Femur (tissue), 1 donor: ENCODE measurements around the gene PIP5KL1.

Experiments used
- DNase-seq: peaks from one replicate; pipeline ENCODE4 v3.0.0-alpha.2; 2017

Gene PIP5KL1

DNA sequence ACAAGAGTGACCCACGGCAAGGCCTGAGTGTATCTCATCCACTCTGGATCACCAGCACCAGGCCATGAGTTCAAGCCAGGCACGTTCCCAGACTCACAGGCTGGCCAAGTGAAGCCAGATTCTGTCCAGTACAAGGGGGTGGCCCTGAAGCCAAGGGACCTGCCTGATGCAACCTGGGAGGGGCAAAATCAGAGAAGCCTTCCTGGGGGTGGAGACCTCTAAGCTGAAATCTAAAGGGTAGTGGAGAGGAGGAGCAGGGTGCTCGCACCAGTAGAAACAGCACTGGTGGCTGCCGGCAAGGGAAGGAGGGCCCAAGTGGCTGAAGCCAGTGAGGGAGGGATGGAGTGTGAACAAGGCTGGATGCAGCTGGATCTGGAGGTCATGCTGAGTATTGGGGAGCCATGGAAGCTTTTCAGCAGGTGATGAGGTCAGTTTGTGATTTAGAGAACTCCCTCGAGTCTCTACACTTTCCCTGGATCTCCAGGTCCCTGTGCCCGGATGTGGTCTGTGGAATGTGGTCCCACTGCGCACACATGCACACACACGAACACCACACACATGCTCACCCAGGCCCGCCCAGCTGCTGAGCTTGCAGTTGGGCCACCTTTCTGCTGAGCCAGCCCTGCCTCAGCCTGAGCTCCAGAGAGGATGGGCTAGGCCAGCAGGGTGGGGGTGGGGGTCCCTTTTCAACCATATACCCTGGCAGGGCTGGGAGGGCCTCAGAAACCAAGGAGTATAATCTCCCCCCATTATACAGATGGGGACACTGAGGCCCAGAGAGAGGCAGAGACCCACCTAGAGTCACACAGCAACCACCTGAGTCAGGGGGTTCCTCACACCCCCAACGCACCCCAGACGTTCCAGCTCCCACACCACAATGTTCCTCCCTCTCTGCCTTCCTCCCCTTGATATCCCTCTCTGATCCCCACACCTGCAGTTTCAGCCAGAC is 1.6 kb downstream of the PIP5KL1 start:
- no peak for DNase-seq

DNA sequence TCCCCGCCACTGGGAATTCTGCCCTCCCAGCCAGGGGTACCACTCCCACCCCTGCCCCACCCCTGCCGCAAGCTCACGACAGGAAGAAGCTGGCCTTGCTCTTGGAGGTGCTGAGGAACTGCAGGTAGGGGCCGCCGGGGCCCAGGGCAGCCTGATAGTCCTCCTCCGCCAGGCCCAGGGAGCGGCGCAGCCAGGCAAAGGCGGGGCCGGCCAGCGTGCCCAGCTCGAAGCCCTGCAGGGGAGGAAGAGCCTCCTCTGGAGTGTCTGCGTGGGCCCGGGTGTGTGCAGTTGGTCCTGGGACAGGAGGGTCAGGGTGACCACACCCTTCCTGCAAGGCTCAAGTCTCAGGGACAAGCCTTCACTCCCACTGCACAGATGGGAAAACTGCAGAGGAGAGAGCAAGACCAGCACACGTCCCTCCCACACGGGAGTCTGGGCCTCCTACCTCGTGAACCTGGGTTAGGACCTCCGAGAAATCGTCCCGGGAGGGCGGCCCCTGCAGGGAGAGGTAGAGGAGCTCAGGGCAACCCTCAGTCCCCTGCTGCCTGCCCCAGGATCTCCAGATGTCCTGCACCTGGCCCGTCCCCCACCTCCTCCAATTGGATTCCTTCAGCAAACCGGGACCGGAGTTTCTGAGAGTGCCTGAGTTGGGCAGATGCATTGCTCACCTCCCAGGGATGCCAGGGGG is 2.4 kb downstream of the PIP5KL1 start:
- no peak for DNase-seq

GRCh38 chr9:127927201-127927987 is 3.2 kb downstream of the PIP5KL1 start:
- DNase-seq, result no peak

- DNase-seq, result no peak
Measured at GRCh38 chr9:127926906-127927200, 3.7 kb downstream of the PIP5KL1 start.

DNA sequence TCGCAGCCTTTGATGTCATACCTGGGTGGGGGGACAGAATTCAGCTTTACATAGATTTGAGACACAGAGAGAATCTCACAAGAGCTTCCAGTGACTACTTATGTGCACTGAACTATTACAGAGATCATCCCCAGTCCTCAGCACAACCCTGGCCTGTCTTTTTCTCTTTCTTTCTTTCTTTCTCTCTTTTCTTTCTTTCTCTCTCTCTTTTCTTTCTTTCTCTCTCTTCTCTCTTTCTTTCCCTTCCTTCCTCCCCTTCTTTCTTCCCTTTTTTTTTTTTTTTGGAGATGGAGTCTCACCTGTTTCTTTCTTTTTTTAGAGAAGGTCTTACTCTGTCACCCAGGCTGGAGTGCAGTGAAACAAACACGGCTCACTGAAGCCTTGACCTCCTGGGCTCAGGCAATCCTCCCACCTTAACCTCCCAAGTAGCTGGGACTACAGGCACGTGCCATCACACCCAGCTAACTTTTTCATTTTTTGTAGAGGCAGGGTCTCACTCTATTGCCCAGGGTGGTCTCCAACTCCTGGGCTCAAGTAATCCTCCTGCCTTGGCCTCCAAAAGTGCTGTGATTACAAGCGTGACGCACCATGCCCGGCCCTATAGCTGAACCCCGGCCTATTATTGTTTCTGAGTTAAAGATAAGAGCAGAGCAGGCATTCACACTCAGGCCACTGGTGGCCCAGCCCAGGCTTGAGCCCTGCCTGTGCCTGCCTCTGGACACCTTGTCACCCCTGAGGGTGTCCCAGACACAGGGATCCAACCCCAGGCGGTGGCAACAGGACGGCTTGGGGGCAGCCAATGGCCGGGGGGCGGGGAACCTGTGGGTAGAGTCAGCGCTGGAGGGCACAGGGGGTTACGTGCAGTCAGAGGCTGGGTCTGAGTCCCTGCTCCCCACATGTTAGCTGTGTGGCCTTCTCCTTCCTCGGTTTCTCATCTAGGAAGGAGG is 4.3 kb downstream of the PIP5KL1 start:
- DNase-seq, result no peak

- no peak for DNase-seq
Measured at GRCh38 chr9:127924736-127925444, 5.7 kb downstream of the PIP5KL1 start.

- DNase-seq, result no peak
Measured at GRCh38 chr9:127923771-127924170, 6.8 kb downstream of the PIP5KL1 start.

GRCh38 chr9:127923046-127923445 is 7.5 kb downstream of the PIP5KL1 start:
- no peak for DNase-seq

DNA sequence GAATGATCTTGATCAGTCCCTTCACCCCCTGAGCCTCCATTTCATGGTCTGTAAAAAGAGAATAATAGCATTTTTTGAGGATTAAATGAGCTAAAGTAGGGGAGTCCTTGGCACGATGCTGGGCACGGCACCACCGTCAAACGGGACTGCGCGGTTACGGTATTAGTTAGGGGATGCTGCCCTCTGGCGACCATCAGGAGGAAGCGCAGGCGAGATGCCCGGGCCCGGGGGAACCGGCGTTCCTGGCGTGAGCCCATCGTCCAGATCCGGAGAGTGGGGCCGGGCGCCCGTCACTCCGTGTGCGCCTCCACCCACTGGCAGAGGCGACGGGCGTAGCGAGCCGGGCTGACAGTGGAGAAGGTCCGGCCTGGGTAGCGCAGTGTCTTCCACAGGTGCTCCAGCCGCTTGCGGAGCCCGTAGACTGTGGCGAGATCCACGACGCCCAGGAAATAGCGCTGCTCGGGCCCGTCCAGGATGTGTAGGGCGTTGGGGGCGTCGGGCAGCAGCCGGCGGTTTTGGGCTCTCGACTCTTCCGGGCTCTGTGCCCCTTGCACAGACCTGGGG is 8.9 kb downstream of the PIP5KL1 start:
- DNase-seq, result peak; percentile 77

GRCh38 chr9:127920794-127921193 is 9.8 kb downstream of the PIP5KL1 start:
- DNase-seq, result no peak

GRCh38 chr9:127919253-127919815 is 11.2 kb downstream of the PIP5KL1 start:
- peak; percentile 83 for DNase-seq

GRCh38 chr9:127918183-127919107 is 12.1 kb downstream of the PIP5KL1 start:
- peak; percentile 44 for DNase-seq

- DNase-seq, result peak; percentile 24
Measured at GRCh38 chr9:127917603-127918002, 13.0 kb downstream of the PIP5KL1 start.

- DNase-seq, result peak; percentile 98
Measured at GRCh38 chr9:127916720-127917581, 13.6 kb downstream of the PIP5KL1 start, which contains the start of gene ST6GALNAC4. Gene ST6GALNAC4, minus strand, starts transcription at chr9:127917041. Its CDS starts 622 bp downstream, at chr9:127916419.

DNA sequence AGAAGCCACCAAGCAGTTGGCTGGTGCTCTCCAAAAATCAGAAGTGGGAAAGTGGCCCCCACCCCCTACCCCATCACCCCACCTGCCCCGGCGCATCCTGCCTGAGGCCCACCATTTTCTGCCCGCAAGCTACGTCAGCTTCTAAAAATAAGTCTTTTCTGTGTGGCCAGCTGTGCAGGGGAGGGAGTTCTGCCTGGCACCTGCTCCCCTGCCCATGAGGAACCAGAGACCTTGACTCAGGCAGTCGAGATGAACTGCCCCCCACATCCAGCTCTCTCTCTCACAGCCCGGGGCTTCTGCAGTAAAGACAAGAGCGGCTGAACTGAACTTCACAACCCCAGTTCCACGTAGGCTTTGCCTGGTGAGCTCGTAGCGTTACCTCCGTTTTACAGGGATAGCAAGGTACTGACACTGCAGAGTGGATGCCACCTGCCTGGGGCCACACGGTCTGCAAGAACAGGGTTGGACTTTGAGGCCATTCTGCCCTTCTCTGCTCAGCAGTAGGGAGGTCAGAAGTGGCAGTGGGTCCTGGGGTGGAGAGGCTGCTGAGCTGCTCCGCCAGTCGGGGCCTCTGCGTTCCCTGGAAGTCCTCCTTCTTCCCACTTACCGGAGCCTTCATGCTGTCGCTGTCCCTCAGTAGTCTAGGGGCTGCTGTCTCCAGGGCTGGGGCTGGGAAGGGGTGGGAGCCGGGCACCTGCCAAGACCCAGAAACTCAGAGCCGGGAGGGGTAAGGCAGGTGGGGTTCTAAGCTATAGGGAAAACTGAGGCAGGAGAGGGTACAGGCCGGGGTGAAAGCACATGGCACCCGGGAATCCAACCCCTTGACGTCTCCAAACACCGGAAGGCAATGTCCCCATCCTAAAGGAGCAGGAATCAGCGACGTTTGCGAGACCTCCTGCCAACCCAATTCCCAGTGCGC is 14.5 kb downstream of the PIP5KL1 start:
- DNase-seq, result peak; percentile 62

- DNase-seq, result peak; percentile 30
Measured at GRCh38 chr9:127915325-127915752, 15.2 kb downstream of the PIP5KL1 start.

DNA sequence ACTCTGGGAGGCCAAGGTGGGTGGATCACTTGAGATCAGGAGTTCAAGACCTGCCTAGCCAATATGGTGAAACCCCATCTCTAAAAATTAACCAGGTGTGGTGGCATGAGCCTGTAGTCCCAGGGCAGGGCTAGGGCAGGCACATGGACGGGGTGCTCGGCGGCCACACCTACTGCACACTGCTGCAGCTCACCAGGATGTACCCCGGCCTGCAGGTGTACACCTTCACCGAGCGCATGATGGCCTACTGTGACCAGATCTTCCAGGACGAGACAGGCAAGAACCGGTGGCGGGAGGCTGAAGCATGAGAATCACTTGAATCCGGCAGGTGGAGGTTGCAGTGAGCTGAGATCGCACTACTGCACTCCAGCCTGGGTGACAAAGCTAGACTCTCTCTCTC is 16.9 kb downstream of the PIP5KL1 start:
- peak; percentile 17 for DNase-seq
